Measurements from ENCODE around the gene ZMYM2.

DNA sequence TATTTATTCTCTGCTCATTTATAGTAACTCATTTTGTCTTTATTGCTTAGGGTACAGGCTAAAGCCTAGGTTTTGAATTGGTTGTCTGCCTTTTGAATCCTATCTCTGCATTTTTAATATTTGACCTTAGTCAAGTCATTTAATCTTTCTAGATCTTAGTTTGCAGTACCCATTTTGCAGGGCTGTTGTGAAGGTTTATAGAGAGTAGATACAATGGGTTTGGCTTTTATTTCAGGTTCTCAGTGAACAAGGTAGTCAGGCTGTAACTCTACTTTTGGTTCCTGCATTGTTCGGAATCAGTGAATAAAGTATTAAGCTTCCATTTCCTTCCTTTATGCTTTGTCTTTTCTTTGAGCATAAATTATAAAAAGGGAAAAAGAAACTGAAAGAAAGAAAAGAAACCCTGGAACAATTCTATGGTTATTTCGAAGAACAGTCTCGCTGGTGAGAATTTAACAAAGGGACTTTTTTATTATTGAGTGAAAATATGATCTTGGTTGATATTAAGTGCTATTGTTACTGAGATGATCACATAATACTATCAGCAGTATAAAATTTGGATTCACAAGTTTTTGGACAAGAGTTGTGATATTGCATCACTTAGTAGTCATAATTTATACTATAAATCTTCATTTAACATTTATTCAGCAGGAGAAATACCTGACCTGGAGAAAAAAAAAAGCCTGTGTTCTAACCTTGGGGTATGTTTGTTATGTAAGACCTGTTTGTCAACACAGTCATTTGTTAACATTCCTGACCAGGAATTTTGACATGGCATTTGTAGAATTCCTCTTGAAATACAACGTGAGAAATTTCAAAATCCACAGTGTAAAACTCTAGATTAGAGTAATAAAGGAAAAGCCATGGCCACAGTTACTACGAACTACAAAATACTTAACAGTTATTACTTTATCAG lies 91.3 kb downstream of the ZMYM2 start:
- TF ChIP-seq, protein P1, sequence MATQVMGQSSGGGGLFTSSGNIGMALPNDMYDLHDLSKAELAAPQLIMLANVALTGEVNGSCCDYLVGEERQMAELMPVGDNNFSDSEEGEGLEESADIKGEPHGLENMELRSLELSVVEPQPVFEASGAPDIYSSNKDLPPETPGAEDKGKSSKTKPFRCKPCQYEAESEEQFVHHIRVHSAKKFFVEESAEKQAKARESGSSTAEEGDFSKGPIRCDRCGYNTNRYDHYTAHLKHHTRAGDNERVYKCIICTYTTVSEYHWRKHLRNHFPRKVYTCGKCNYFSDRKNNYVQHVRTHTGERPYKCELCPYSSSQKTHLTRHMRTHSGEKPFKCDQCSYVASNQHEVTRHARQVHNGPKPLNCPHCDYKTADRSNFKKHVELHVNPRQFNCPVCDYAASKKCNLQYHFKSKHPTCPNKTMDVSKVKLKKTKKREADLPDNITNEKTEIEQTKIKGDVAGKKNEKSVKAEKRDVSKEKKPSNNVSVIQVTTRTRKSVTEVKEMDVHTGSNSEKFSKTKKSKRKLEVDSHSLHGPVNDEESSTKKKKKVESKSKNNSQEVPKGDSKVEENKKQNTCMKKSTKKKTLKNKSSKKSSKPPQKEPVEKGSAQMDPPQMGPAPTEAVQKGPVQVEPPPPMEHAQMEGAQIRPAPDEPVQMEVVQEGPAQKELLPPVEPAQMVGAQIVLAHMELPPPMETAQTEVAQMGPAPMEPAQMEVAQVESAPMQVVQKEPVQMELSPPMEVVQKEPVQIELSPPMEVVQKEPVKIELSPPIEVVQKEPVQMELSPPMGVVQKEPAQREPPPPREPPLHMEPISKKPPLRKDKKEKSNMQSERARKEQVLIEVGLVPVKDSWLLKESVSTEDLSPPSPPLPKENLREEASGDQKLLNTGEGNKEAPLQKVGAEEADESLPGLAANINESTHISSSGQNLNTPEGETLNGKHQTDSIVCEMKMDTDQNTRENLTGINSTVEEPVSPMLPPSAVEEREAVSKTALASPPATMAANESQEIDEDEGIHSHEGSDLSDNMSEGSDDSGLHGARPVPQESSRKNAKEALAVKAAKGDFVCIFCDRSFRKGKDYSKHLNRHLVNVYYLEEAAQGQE (IDR thresholded peaks at IDR 0.05; ENCODE audit: insufficient read depth in 1 of 2, low read depth in 2 of 2, low read length in 2 of 2), result no peak
- no peak for TF ChIP-seq POLR2AphosphoS5 (IDR thresholded peaks at IDR 0.05; ENCODE audit: low read depth, low read length)
- no peak for TF ChIP-seq SIN3A (IDR thresholded peaks at IDR 0.05; ENCODE audit: borderline replicate concordance, insufficient read depth, low read length)

Data from PFSK-1 (cell line).